EL (cell line): ENCODE measurements around the gene APMAP.
"Not testable (repeated sequence)": the region's sequence is repeated elsewhere in the genome, so short reads cannot be mapped to it uniquely, and the experiment has no call there.

Experiments used
- DNase-seq: peaks from one replicate; pipeline ENCODE4 v3.0.0-alpha.2; 2016

The APMAP gene

GRCh38 chr20:24950128-24950835 lies 42.3 kb downstream of the APMAP start:
- DNase-seq = no peak

- no peak for DNase-seq
Measured at GRCh38 chr20:24949756-24950127, 42.8 kb downstream of the APMAP start.

GRCh38 chr20:24948939-24949679 lies 43.4 kb downstream of the APMAP start, which contains the start of gene CST7:
Gene CST7 (plus strand): TSS chr20:24949269. CDS start chr20:24949506, 237 bp downstream.
- no peak for DNase-seq

GRCh38 chr20:24948396-24948938 lies 44.1 kb downstream of the APMAP start:
- not testable (repeated sequence) for DNase-seq

- DNase-seq = not testable (repeated sequence)
Measured at GRCh38 chr20:24946376-24946775, 46.2 kb downstream of the APMAP start.

- DNase-seq = no peak
Measured at GRCh38 chr20:24943731-24944130, 48.8 kb downstream of the APMAP start.

- DNase-seq = no peak
Measured at GRCh38 chr20:24943196-24943595, 49.4 kb downstream of the APMAP start.

GRCh38 chr20:24942679-24943078 lies 49.9 kb downstream of the APMAP start:
- DNase-seq = no peak

- DNase-seq = no peak
Measured at GRCh38 chr20:24939036-24939435, 53.5 kb downstream of the APMAP start.

- no peak for DNase-seq
Measured at GRCh38 chr20:24938498-24938897, 54.1 kb downstream of the APMAP start.

- DNase-seq = no peak
Measured at GRCh38 chr20:24937579-24937978, 55.0 kb downstream of the APMAP start.

GRCh38 chr20:24936526-24937407 lies 55.8 kb downstream of the APMAP start:
- DNase-seq = no peak

GRCh38 chr20:24935766-24936525 lies 56.6 kb downstream of the APMAP start:
- no peak for DNase-seq

- no peak for DNase-seq
Measured at GRCh38 chr20:24935140-24935539, 57.4 kb downstream of the APMAP start.

GRCh38 chr20:24934716-24935115 lies 57.8 kb downstream of the APMAP start:
- DNase-seq = no peak

- DNase-seq = no peak
Measured at GRCh38 chr20:24934101-24934661, 58.4 kb downstream of the APMAP start.

- DNase-seq = no peak
Measured at GRCh38 chr20:24933266-24933908, 59.2 kb downstream of the APMAP start.

- DNase-seq = peak; percentile 19
Measured at GRCh38 chr20:24931893-24932292, 60.7 kb downstream of the APMAP start.

- not testable (repeated sequence) for DNase-seq
Measured at GRCh38 chr20:24930724-24931688, 61.5 kb downstream of the APMAP start.
